ENCODE results near the gene KCNC1. TPM values are rescaled to one million over a fixed set of nuclear protein-coding genes. Genes with fewer than 3 reads are reported as not detected.

KCNC1 gene
- total RNA-seq, 1 experiment from 2014 or later: 0.20 TPM

DNA sequence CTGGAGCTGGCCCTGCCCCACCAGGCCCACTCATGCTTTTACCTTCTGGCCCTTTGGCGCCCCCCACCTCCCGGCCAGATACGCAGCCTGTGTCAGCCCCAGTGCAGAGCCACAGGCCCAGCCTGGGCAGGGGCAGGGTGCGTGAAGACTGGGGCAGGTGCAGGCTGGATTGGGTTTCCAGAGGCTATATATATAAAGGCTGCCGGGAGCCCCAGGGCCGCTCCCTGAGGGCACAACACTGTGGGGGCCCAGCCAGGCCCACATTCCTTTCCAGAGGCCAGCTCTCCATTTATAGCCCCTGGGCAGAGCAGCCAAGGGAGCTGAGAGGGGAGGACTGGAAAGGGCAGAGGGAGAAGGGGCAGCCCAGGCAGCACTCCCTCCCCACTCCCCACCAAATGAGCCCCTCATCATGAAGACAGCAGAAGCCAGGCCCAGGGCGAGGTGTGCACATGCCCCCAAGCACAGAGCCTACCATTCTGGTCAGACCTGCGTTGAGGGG is 20.2 kb upstream of the KCNC1 start:
- ATAC-seq: peak; percentile 68
- Mint-ChIP-seq H3K4me1 (peaks cover 11% of the 10 kb centered on the region), H3K27ac (no peak overlapping the region), H3K27me3 (ENCODE audit: low read depth) (peaks cover 6% of the 10 kb centered on the region), H3K4me3 (no peak overlapping the region), H3K36me3 (no peaks in the 10 kb centered on the region), H3K9me3 (no peaks in the 10 kb centered on the region)
- ChIA-PET POLR2A (no interaction called here), CTCF (interaction anchor here (0.6 to 1.8 kb wide), 5 partner anchors 17 to 234 kb away, joined by 3 to 10 read pairs (median 6); no protein-coding TSS in a partner anchor)
- TF ChIP-seq JUN (CRISPR knock-in tag; IDR thresholded peaks at IDR 0.05) (no peak), ELF4 (CRISPR knock-in tag; IDR thresholded peaks at IDR 0.05; ENCODE audit: low read depth) (no peak), SMAD4 (CRISPR knock-in tag; IDR thresholded peaks at IDR 0.05) (no peak), NFE2L1 (CRISPR knock-in tag; IDR thresholded peaks at IDR 0.05) (no peak), IRF2 (CRISPR knock-in tag; IDR thresholded peaks at IDR 0.05; ENCODE audit: borderline replicate concordance, low read depth) (no peak), GTF2I (CRISPR knock-in tag; conservative IDR thresholded peaks at IDR 0.05) (no peak), FOXP1 (CRISPR knock-in tag; IDR thresholded peaks at IDR 0.05; ENCODE audit: borderline replicate concordance) (no peak), TP53 (CRISPR knock-in tag; IDR thresholded peaks at IDR 0.05) (no peak), OVOL2 (CRISPR knock-in tag; IDR thresholded peaks at IDR 0.05; ENCODE audit: borderline replicate concordance) (no peak), ZNF232 (CRISPR knock-in tag; IDR thresholded peaks at IDR 0.05) (no peak), ATF1 (CRISPR knock-in tag; IDR thresholded peaks at IDR 0.05) (no peak), FOXJ3 (CRISPR knock-in tag; IDR thresholded peaks at IDR 0.05; ENCODE audit: borderline replicate concordance) (no peak), ZNF416 (CRISPR knock-in tag; IDR thresholded peaks at IDR 0.05) (no peak), ZNF317 (CRISPR knock-in tag; IDR thresholded peaks at IDR 0.05; ENCODE audit: borderline replicate concordance, low read depth) (no peak)
- TF ChIP-seq, protein P1, sequence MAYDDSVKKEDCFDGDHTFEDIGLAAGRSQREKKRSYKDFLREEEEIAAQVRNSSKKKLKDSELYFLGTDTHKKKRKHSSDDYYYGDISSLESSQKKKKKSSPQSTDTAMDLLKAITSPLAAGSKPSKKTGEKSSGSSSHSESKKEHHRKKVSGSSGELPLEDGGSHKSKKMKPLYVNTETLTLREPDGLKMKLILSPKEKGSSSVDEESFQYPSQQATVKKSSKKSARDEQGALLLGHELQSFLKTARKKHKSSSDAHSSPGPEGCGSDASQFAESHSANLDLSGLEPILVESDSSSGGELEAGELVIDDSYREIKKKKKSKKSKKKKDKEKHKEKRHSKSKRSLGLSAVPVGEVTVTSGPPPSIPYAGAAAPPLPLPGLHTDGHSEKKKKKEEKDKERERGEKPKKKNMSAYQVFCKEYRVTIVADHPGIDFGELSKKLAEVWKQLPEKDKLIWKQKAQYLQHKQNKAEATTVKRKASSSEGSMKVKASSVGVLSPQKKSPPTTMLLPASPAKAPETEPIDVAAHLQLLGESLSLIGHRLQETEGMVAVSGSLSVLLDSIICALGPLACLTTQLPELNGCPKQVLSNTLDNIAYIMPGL (CRISPR knock-in tag; IDR thresholded peaks at IDR 0.05): no peak
- TF ChIP-seq, protein P2, sequence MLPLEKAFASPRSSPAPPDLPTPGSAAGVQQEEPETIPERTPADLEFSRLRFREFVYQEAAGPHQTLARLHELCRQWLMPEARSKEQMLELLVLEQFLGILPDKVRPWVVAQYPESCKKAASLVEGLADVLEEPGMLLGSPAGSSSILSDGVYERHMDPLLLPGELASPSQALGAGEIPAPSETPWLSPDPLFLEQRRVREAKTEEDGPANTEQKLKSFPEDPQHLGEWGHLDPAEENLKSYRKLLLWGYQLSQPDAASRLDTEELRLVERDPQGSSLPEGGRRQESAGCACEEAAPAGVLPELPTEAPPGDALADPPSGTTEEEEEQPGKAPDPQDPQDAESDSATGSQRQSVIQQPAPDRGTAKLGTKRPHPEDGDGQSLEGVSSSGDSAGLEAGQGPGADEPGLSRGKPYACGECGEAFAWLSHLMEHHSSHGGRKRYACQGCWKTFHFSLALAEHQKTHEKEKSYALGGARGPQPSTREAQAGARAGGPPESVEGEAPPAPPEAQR (CRISPR knock-in tag; IDR thresholded peaks at IDR 0.05): no peak
- TF ChIP-seq, protein P3, sequence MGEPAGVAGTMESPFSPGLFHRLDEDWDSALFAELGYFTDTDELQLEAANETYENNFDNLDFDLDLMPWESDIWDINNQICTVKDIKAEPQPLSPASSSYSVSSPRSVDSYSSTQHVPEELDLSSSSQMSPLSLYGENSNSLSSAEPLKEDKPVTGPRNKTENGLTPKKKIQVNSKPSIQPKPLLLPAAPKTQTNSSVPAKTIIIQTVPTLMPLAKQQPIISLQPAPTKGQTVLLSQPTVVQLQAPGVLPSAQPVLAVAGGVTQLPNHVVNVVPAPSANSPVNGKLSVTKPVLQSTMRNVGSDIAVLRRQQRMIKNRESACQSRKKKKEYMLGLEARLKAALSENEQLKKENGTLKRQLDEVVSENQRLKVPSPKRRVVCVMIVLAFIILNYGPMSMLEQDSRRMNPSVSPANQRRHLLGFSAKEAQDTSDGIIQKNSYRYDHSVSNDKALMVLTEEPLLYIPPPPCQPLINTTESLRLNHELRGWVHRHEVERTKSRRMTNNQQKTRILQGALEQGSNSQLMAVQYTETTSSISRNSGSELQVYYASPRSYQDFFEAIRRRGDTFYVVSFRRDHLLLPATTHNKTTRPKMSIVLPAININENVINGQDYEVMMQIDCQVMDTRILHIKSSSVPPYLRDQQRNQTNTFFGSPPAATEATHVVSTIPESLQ (CRISPR knock-in tag; IDR thresholded peaks at IDR 0.05): no peak
- TF ChIP-seq, protein P4, sequence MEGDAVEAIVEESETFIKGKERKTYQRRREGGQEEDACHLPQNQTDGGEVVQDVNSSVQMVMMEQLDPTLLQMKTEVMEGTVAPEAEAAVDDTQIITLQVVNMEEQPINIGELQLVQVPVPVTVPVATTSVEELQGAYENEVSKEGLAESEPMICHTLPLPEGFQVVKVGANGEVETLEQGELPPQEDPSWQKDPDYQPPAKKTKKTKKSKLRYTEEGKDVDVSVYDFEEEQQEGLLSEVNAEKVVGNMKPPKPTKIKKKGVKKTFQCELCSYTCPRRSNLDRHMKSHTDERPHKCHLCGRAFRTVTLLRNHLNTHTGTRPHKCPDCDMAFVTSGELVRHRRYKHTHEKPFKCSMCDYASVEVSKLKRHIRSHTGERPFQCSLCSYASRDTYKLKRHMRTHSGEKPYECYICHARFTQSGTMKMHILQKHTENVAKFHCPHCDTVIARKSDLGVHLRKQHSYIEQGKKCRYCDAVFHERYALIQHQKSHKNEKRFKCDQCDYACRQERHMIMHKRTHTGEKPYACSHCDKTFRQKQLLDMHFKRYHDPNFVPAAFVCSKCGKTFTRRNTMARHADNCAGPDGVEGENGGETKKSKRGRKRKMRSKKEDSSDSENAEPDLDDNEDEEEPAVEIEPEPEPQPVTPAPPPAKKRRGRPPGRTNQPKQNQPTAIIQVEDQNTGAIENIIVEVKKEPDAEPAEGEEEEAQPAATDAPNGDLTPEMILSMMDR (IDR thresholded peaks at IDR 0.05): no peak
- TF ChIP-seq, protein P5, sequence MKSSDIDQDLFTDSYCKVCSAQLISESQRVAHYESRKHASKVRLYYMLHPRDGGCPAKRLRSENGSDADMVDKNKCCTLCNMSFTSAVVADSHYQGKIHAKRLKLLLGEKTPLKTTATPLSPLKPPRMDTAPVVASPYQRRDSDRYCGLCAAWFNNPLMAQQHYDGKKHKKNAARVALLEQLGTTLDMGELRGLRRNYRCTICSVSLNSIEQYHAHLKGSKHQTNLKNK (CRISPR knock-in tag; IDR thresholded peaks at IDR 0.05): no peak
- TF ChIP-seq, protein P6, sequence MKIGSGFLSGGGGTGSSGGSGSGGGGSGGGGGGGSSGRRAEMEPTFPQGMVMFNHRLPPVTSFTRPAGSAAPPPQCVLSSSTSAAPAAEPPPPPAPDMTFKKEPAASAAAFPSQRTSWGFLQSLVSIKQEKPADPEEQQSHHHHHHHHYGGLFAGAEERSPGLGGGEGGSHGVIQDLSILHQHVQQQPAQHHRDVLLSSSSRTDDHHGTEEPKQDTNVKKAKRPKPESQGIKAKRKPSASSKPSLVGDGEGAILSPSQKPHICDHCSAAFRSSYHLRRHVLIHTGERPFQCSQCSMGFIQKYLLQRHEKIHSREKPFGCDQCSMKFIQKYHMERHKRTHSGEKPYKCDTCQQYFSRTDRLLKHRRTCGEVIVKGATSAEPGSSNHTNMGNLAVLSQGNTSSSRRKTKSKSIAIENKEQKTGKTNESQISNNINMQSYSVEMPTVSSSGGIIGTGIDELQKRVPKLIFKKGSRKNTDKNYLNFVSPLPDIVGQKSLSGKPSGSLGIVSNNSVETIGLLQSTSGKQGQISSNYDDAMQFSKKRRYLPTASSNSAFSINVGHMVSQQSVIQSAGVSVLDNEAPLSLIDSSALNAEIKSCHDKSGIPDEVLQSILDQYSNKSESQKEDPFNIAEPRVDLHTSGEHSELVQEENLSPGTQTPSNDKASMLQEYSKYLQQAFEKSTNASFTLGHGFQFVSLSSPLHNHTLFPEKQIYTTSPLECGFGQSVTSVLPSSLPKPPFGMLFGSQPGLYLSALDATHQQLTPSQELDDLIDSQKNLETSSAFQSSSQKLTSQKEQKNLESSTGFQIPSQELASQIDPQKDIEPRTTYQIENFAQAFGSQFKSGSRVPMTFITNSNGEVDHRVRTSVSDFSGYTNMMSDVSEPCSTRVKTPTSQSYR (CRISPR knock-in tag; IDR thresholded peaks at IDR 0.05): no peak
- DNase-seq (ENCODE audit: low spot score): peak; percentile 55
